ENCODE results near the gene MRNIP. TPM values are rescaled to one million over a fixed set of nuclear protein-coding genes. Genes with fewer than 3 reads are reported as not detected.

Gene MRNIP
- total RNA-seq, 1 donor from 2014 or later = 7.9 TPM

GRCh38 chr5:179889885-179890284 lies 31.3 kb upstream of the MRNIP start:
- DNase-seq (ENCODE audit: low read depth in 2 of 2) = no peak

DNA sequence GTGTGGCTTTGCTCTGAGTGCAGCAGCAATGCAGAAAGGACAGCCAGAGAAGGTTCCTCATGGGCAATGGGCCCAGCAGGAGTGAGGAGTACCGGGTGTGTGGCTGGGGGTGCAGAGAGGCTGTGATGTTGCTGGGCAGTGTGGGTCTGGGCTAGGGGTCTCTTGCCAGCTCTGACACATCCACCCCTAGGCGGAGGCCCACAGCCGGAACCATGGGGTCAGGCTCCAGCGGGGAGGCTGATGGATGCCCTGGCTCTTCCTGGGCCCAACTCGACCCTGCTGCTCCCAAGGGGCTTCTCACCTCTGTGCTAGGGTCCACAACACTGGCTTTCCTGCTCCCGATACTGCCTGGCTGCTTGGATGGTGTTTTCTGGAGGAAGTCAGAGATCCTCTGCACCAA lies 29.2 kb upstream of the MRNIP start:
- DNase-seq (ENCODE audit: low read depth in 2 of 2) = no peak

DNA sequence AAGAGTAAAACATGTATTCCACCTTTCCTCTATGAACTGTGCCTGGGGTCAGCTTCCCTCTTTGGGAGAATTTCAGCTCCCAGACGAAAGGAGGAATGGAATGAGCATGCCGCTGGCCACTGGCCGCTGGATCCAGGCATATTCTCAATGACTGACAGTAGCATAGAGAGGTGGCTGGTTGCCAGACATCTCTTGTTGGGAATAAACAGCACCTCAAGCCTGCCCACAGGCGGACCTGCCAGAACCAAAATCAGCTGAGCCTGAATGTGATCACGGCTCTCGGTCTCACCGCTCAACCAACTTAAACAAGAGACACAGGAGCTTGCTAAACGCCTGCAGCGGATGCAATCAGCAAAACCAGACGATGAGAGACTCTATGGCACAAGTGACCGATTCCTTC lies 28.5 kb upstream of the MRNIP start:
- DNase-seq (ENCODE audit: low read depth in 2 of 2) = no peak

- DNase-seq (ENCODE audit: low read depth in 2 of 2) = no peak
Observed at GRCh38 chr5:179886190-179886911, 27.7 kb upstream of the MRNIP start.

- DNase-seq (ENCODE audit: low read depth in 2 of 2) = no peak
Observed at GRCh38 chr5:179885491-179886090, 27.0 kb upstream of the MRNIP start.

DNA sequence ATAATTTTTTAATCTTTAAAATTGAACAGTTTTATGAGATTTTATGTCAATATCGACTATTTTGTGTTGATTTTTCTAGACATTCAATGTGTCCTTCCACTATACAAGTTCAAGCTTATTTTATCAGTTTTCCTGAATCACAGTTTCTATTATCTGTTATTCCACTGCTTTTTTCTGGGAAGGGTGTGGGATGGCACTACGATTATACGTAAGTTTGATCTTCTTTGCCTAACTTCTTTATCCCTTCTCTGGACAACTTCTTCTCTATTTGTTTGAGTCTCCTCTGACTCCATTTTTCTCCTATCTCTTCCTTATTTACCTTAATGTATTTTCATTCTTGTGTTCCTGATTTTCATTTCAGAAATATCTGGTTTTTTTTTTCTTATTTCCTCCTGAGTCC lies 24.5 kb upstream of the MRNIP start:
- no peak for DNase-seq (ENCODE audit: low read depth in 2 of 2)

DNA sequence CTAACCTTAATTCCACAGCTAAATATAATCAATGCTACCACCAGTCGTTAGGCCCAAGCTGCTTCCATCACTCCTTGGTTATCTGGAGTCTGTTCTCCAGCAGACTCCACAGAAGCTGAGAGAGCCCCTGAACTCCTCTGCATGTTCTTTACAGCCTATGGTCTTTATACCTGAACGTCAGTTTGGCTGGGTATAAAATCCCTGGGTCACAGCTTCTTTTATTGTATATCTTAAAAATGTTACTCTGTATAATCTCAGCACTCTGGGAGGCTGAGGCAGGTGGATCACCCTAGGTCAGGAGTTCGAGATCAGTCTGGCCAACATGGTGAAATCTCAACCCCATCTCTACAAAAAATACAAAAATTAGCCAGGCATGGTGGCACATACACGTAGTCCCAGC lies 23.7 kb upstream of the MRNIP start:
- DNase-seq (ENCODE audit: low read depth in 2 of 2) = no peak

- DNase-seq (ENCODE audit: low read depth in 2 of 2) = no peak
Observed at GRCh38 chr5:179880848-179881590, 22.4 kb upstream of the MRNIP start.

GRCh38 chr5:179880066-179880650 lies 21.5 kb upstream of the MRNIP start:
- no peak for DNase-seq (ENCODE audit: low read depth in 2 of 2)

- DNase-seq (ENCODE audit: low read depth in 2 of 2) = no peak
Observed at GRCh38 chr5:179879690-179880010, 21.0 kb upstream of the MRNIP start.

- no peak for DNase-seq (ENCODE audit: low read depth in 2 of 2)
Observed at GRCh38 chr5:179879003-179879689, 20.5 kb upstream of the MRNIP start.

GRCh38 chr5:179878222-179879002 lies 19.8 kb upstream of the MRNIP start:
- no peak for DNase-seq (ENCODE audit: low read depth in 2 of 2)

DNA sequence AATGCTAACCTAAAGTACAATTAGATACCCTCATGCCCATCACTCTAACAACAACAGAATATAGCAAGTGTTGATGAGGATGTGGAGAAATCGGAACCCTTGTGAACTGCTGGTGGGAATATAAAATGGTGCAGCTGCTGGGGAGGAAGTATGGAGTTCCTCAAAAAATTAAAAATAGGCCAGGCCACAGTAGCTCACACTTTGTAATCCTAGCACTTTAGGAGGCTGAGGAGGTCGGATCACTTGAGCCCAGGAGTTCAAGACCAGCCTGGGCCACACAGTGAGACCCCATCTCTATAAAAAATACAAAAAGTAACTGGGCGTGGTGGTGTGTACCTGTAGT lies 18.0 kb upstream of the MRNIP start:
- DNase-seq (ENCODE audit: low read depth in 2 of 2) = no peak

DNA sequence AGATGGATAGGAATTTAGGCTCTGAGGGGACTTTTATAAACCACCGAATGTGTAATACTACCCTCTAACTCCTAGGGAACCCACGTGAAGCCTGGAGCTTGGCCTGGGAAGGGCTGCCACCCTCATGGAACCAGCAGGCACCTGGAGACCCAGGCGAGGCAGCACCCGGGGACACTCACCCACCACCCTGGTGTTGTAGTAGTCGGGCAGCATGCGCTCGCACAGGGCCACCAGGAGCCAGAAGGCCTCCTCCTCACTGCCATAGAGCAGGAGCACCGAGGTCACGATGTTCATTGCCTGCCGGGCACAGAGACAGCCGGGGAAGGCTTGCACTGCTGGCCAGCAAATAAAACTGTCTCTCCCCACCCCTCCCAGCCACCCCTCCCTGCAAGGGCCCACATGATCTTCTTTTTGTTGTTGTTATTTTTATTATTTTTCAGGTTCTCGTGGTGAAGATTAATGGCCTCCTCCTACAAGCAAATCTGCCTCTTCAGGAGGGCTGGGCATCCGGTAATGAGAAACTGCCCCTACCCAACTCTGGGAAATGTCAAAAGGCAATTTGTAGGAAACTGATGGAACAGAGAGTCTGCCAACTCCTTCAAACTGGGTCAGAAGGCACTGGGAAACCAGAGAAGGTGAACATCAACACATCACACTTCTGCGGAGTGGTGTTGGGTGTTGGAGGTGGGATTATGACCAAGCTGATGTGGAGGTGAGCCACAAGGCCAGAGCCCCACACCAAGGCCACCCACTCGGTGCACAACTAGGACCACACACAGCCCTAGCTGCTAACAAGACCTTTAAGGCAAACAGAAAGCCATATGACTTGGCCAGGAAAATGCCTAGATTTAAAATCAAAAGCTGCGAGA lies 17.4 kb upstream of the MRNIP start:
- no peak for DNase-seq (ENCODE audit: low read depth in 2 of 2)

DNA sequence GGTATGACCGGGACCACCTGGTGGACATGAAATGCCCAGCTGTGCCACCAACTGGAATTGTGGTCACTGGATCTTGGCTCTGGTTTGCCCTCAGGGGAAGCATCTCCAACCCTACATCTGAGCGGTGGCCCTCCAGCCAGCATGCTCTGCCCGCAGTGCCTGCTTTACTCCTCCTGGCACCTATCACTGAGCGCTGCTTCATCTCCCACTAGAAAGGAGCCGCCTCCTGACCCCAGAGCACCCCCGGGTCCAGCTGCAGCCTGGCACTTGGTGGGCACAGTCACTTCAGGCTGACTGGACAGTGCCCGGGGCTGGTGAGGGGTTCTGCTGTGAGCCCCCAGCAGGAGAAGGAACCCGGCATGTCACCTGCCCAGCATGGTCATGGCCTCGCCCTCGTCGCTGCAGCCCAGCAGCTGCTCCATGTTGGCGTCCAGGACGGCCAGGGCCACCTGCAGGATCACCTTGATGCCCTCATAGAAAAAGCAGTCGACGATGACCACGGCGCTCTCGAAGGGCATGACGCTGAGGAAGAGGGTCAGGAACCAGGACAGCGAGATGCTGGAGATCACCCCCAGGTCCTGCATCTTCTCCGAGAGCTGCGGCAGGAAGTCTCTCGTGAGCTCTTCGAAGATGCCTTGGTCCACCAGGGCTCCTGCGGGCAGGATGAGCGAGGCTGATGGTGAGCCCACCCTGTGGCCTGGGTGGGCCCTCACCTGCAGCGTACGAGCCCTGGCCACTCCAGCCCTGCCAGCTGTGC lies 16.1 kb upstream of the MRNIP start:
- DNase-seq (ENCODE audit: low read depth in 2 of 2) = no peak

GRCh38 chr5:179874136-179874535 lies 15.5 kb upstream of the MRNIP start:
- no peak for DNase-seq (ENCODE audit: low read depth in 2 of 2)

GRCh38 chr5:179873588-179874110 lies 15.0 kb upstream of the MRNIP start:
- no peak for DNase-seq (ENCODE audit: low read depth in 2 of 2)

DNA sequence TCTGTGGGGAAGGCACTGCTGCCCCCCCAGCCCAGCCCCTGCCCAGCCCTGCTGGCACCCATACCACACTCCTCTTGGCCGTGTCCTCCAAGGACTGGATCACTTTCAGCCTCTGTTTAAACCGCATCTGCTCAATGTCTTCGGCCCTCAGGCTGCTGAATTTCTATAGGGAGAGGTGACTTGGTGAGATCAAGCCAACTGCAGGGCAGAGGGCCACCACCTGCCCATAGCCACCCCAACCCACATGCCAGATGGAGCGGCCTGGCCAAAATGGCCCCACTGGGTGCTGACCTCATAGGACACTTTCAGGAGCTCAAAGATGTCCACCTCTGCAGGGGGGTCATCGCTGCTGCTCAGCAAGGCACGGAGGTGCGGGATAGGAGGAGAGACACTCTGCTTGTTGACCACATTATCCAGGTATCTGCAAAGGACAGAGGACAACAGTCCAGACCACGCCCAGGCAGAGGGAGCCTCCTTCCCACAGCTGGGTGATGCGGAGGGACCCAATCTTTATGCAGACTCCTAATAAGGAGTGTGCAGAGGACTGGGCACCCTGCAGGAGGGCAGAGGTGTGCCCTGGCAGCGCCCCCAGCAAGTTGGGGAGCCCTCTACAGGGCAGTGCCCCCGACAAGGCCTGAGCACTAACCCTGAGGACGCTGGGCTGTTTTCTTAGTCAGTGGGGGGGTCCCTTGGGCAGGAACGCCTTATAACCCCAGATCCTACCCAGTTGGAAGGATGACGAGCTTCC lies 14.4 kb upstream of the MRNIP start:
- DNase-seq (ENCODE audit: low read depth in 2 of 2) = no peak
